HEK293T (cell line): ENCODE measurements around the gene MEPCE.

Experiments used
- BHLHE40 ChIP-seq: fragments of 450-650 bp; IDR thresholded peaks from 2 replicates; pipeline ENCODE4 v1.6.1; 2016; ENCODE audit warnings: mild to moderate bottlenecking, moderate library complexity, borderline replicate concordance
- ELF4 ChIP-seq: fragments of 450-650 bp; IDR thresholded peaks from 2 replicates; pipeline ENCODE4 v1.6.1; 2017; ENCODE audit warnings: antibody characterized with exemption
- FOXA1 ChIP-seq: fragments of 450-650 bp; IDR thresholded peaks from 2 replicates; pipeline ENCODE4 v1.6.1; 2016; ENCODE audit warnings: mild to moderate bottlenecking
- FOXK2 ChIP-seq: fragments of 450-650 bp; IDR thresholded peaks from 2 replicates; pipeline ENCODE4 v1.6.1; 2016; ENCODE audit warnings: mild to moderate bottlenecking
- FOXM1 ChIP-seq: fragments of 450-650 bp; IDR thresholded peaks from 2 replicates; pipeline ENCODE4 v1.6.1; 2017; ENCODE audit warnings: mild to moderate bottlenecking, borderline replicate concordance
- L3MBTL2 ChIP-seq: fragments of 450-650 bp; conservative IDR thresholded peaks from 2 replicates; pipeline ENCODE4 v1.6.1; 2016; ENCODE audit warnings: mild to moderate bottlenecking
- NFRKB ChIP-seq: fragments of 450-650 bp; IDR thresholded peaks from 2 replicates; pipeline ENCODE4 v1.6.1; 2016; ENCODE audit warnings: mild to moderate bottlenecking, moderate library complexity
- SP1 ChIP-seq: fragments of 450-650 bp; IDR thresholded peaks from 2 replicates; pipeline ENCODE4 v1.6.1; 2017
- SUZ12 ChIP-seq: fragments of 450-650 bp; IDR thresholded peaks from 2 replicates; pipeline ENCODE4 v1.6.1; 2016; ENCODE audit warnings: mild to moderate bottlenecking
- TARDBP ChIP-seq: fragments of 450-650 bp; IDR thresholded peaks from 2 replicates; pipeline ENCODE4 v1.6.1; 2016

DNA sequence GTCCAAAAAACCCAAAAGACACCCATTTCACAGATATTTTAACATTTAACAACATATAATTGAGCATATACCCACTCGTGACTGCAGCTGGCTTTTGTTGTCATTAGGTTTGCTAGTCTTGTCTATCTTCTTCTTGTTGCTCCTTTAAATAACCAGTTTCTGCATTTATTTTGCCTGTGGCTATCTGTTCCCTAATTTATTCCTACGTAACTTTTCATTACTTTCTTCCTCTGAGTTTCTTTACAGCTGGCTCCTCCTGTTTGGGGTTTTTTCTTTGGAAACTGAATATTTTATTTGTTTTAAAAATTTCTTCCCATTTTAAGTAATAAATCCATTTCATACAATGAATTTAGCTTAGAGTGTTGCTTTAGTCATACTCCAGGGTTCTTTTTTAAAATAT, 41.9 kb upstream of the MEPCE start:
- TF ChIP-seq SUZ12 = no peak
- no peak for TF ChIP-seq ELF4
- TF ChIP-seq FOXM1 = no peak
- TF ChIP-seq L3MBTL2 = no peak
- TF ChIP-seq TARDBP = no peak
- TF ChIP-seq BHLHE40 = no peak
- TF ChIP-seq NFRKB = no peak
- no peak for TF ChIP-seq SP1
- no peak for TF ChIP-seq FOXK2
- TF ChIP-seq FOXA1 = no peak
